ENCODE data around the gene FMN2.

- TF ChIP-seq CTCF (IDR thresholded peaks at IDR 0.05): no peak
- TF ChIP-seq POLR2A (IDR thresholded peaks at IDR 0.05): no peak
Observed at GRCh38 chr1:240114222-240114621, 22.5 kb downstream of the FMN2 start.

Data from Peyer's patch (tissue), 4 donors.